GM23248 (cell line): Measurements from ENCODE around the gene TMEM203. TPM values are rescaled to one million over a fixed set of nuclear protein-coding genes. Genes with fewer than 3 reads are reported as not detected.
A peak's percentile ranks its signal among the peaks of the same experiment; 100 is the strongest.

ENCODE experiments used
- DNase-seq: peaks from one replicate; pipeline ENCODE4 v3.0.0-alpha.2; 2015
- H2AFZ ChIP-seq: fragments of 200-600 bp; sonication (generic); 2 replicates; pipeline ENCODE4 v1.6.1; 2016; ENCODE audit warnings: antibody characterized with exemption
- H3F3A ChIP-seq: fragments of 200-600 bp; sonication (generic); 2 replicates; pipeline ENCODE4 v1.6.1; 2016; ENCODE audit warnings: mild to moderate bottlenecking, antibody characterized with exemption, mixed run types; ENCODE audit not compliant: insufficient read depth
- H3K27ac ChIP-seq: fragments of 200-600 bp; sonication (generic); 2 replicates; pipeline ENCODE4 v1.5.1; 2016; ENCODE audit warnings: mild to moderate bottlenecking
- H3K27me3 ChIP-seq: fragments of 200-600 bp; sonication (generic); replicated peaks from 2 replicates; pipeline ENCODE4 v1.6.1; 2016; ENCODE audit warnings: mild to moderate bottlenecking; ENCODE audit not compliant: insufficient read depth
- H3K36me3 ChIP-seq: fragments of 200-600 bp; sonication (generic); 2 replicates; pipeline ENCODE4 v1.6.1; 2016; ENCODE audit warnings: low read depth, mild to moderate bottlenecking
- H3K4me1 ChIP-seq: fragments of 200-600 bp; sonication (generic); 2 replicates; pipeline ENCODE4 v1.6.1; 2016; ENCODE audit warnings: mild to moderate bottlenecking; ENCODE audit not compliant: insufficient read depth
- H3K4me2 ChIP-seq: fragments of 200-600 bp; sonication (generic); one replicate; pipeline ENCODE4 v1.6.1; 2016; ENCODE audit warnings: mild to moderate bottlenecking; ENCODE audit not compliant: unreplicated experiment
- H3K4me3 ChIP-seq: fragments of 200-600 bp; sonication (generic); 2 replicates; pipeline ENCODE4 v1.5.1; 2016; ENCODE audit warnings: mild to moderate bottlenecking
- H3K79me2 ChIP-seq: fragments of 200-600 bp; sonication (generic); 2 replicates; pipeline ENCODE4 v1.6.1; 2016; ENCODE audit warnings: mild to moderate bottlenecking; ENCODE audit not compliant: insufficient read depth
- H3K9ac ChIP-seq: fragments of 200-600 bp; sonication (generic); 2 replicates; pipeline ENCODE4 v1.6.1; 2016; ENCODE audit warnings: mild to moderate bottlenecking
- H3K9me2 ChIP-seq: fragments of 200-600 bp; sonication (generic); 2 replicates; pipeline ENCODE4 v1.6.1; 2016; ENCODE audit warnings: mixed run types, mild to moderate bottlenecking, moderate library complexity; ENCODE audit not compliant: insufficient read depth
- H3K9me3 ChIP-seq: fragments of 200-600 bp; sonication (generic); one replicate; pipeline ENCODE4 v1.6.1; 2017; ENCODE audit warnings: low read depth
- H4K20me1 ChIP-seq: fragments of 200-600 bp; sonication (generic); 2 replicates; pipeline ENCODE4 v1.6.0; 2016; ENCODE audit not compliant: insufficient read depth
- EZH2 ChIP-seq: fragments of 200-600 bp; sonication (generic); IDR thresholded peaks from 2 replicates; pipeline ENCODE4 v1.6.1; 2018; ENCODE audit warnings: antibody characterized with exemption, mild to moderate bottlenecking; ENCODE audit not compliant: insufficient read depth, poor library complexity, severe bottlenecking
- EZH2phosphoT487 ChIP-seq: fragments of 200-600 bp; sonication (generic); IDR thresholded peaks from 2 replicates; pipeline ENCODE4 v1.6.1; 2018; ENCODE audit warnings: antibody characterized with exemption, moderate library complexity, mild to moderate bottlenecking, low read depth; ENCODE audit not compliant: insufficient read depth
- WGBS, 2 experiments: methylation state at CpG; one replicate each; pipeline ENCODE4 v1.1.6; 2015 to 2017; ENCODE audit warnings: low lambda C conversion rate in 2 of 2, low coverage in 1 of 2; ENCODE audit errors: missing lambda C conversion rate in 2 of 2; 5-methylcytosine and 5-hydroxymethylcytosine counted together
- in situ Hi-C: fragments of 300-500 bp; cut with MboI; formaldehyde crosslinking; loops from 2 replicates; pipeline ENCODE4 v1.15.0; 2020
- polyA plus RNA-seq: library from polyadenylated mRNA; unstranded; fragments of >200 nt; fragmentation: Nextera tagmentation; extraction: Ambion mirVana; gene quantifications from 2 replicates; pipeline ENCODE4 v1.2.1, GENCODE V29; 2016
- total RNA-seq: library from RNA; depleted of rRNA; stranded (reverse); fragments of >200 nt; shearing (Covaris generic); gene quantifications from 2 replicates; pipeline ENCODE4 v1.2.3, GENCODE V29; 2014

The TMEM203 gene
- total and polyA plus RNA-seq, 2 experiments from 2014 or later: 46.9 to 52.9 TPM

DNA sequence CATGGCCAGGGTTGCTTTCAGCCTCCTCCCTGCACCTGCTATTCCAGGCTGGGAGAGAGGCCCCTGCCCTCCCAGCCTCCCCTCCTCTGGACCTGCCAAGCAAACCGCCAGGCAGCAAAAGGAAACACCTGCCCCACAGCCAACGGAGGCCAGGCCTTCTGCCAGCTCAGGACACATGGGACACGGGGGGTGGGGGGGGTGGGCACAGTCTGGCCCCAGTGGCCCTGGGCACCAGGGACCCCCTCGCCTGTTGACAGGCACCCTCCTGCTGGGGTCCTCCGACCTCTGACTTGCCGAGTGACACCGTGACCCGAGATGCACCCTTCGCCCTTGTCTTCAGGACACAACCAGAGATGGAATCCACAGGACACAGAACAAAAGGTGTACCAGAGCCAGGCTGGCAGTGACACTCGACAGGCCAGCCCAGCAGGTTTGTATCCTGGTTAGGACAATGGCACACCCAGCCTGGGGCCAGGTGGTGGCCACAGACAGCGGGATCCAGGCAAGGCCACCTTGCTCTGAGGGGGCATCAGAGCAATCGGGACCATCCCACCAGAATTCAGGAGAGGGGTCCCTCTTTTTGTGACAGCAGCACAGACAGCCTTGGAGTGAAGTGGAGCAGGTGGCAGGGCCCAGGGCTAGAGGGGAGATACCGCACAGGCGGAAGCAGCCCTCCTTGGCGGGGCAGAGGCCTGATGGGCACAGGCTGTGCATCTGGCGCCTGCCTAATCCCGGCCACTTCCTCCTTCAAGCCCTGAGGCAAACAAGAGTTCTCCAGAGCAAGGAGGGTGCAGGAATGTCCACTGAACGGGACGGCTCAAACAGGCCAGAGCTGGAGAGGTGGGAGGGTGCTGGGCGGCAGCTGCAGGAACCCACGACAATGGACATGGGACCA is 32.3 kb downstream of the TMEM203 start:
- in situ Hi-C loops: no loop called here
- Histone ChIP-seq H3K9ac (no peak overlapping the region), H3K9me2 (no peaks in the 10 kb centered on the region), H3K4me1 (no peaks in the 10 kb centered on the region), H3K9me3 (no peaks in the 10 kb centered on the region), H3K4me3 (no peak overlapping the region), H3K4me2 (no peak overlapping the region), H3K79me2 (no peaks in the 10 kb centered on the region), H3K36me3 (no peaks in the 10 kb centered on the region), H3K27me3 (peaks cover 4% of the 10 kb centered on the region), H3K27ac (no peak overlapping the region), H3F3A (peaks cover 4% of the 10 kb centered on the region; the same call in 1 of the 2 replicates), H4K20me1 (no peaks in the 10 kb centered on the region), H2AFZ (no peak overlapping the region)
- DNase-seq: no peak
- no peak for TF ChIP-seq EZH2phosphoT487
- no peak for TF ChIP-seq EZH2
- WGBS, 2 experiments: 52 to 55% methylated on average over 20 to 21 of the region's 21 CpGs

DNA sequence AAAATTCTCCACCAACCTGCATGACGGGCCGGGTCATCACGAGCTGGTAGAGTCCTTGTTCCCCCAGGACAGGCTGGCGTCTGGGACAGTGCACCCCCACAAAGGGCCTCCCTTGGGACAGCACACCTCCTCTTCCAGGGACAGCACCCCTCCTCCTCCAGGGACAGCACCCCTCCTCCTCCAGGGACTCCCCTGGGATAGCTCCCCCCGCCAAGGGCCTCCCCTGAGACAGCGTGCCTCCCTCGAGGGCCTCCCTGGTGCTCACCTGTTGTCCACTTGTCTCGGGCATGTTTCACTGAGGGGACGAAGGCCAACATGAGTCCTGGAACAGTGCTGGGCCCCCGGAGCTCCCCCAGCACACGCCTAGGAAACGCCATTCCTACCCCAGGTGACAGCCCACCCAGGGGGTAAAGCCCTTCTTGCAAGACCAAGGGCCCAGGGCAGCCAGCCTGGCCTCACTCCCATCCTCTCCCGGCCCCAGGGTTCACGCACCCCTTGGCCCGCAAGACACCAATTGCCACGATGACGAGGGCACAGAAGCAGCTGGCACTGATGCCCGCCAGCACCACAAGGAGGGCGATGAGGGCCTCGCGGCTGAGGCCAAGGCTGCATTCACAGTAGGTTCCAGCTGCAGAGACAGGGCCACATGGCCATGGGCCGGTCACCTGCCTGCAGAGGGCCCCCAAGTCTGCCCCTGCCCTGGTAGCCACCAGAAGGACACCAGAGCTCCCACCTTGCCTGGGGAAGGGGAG is 34.1 kb downstream of the TMEM203 start:
- Histone ChIP-seq H3K4me1 (no peaks in the 10 kb centered on the region), H3K4me2 (no peak overlapping the region), H3F3A (no peaks in the 10 kb centered on the region), H3K9me2 (no peaks in the 10 kb centered on the region), H3K9ac (no peak overlapping the region), H3K79me2 (no peaks in the 10 kb centered on the region), H3K27ac (no peak overlapping the region), H3K4me3 (no peak overlapping the region), H4K20me1 (no peaks in the 10 kb centered on the region), H3K9me3 (no peaks in the 10 kb centered on the region), H2AFZ (no peak overlapping the region), H3K27me3 (peaks cover 19% of the 10 kb centered on the region), H3K36me3 (no peaks in the 10 kb centered on the region)
- in situ Hi-C loops: no loop called here
- DNase-seq: no peak
- WGBS, 2 experiments: 66 to 69% methylated on average over 22 of the region's 22 CpGs
- TF ChIP-seq EZH2 (no peak), EZH2phosphoT487 (no peak)

DNA sequence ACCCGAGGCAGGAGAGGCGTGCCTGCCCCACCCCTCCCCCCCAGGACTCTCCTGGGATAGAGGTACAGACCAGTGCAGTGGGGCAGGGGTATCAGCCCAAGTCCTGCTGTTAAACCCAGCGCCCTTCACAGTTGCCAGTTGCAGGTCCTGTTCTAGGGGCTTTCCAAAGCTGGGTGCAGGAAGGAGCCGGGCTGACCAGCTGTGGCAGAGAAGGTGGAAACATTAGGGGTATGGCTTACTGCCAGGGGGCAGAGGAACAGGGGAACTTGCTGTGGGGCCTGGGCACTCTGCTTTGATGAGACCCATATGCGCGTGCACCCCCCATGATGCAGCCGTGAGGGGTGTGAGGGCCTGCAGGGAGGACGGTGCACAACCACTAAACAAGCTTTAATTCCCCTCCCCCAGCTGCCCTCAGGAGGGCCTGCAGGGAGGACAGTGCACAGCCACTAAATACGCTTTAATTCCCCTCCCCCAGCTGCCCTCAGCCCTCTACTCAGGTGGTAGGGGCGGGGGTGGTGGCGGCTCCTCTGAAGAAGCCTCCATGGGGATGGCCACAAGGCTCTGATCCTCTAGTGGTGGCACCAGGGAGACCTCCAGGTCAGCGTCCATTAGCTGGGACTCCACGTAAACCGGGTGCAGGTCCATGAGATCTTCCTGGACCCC is 34.8 kb downstream of the TMEM203 start:
- no peak overlapping the region for H3K4me2 ChIP-seq
- in situ Hi-C loops: no loop called here

DNA sequence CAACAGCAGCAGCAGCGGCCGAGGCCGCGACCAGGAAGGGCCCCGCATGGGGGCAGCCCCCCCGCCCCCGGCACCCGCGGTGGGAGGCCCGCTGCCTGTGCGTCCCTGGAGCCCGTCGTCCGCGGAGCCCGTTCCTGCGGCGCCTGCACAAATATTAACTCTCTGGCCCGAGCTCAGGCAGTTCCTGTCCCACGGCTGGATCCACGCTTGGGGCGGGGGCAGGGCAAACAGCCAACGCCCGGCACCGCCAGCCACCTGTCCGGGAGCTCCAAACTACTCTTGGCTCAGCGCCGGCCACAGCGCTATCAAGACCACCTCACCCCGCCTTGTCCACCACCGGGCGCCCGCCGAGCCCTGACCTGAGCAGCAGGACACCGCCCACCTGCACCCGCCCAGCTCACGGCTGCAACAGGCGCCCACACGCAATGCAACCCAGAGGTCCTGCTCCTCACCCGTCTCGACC is 35.5 kb downstream of the TMEM203 start, which contains the start of gene LRRC26:
LRRC26 (minus strand) TSS at position 156 of the 463 bp plus-strand sequence; CDS start at position 48, 108 bp downstream.
- no peaks in the 10 kb centered on the region for H3K79me2 ChIP-seq
- H3F3A ChIP-seq: no peaks in the 10 kb centered on the region
- no peak within 1 kb of the TSS for H2AFZ ChIP-seq
- H3K4me1 ChIP-seq: no peaks in the 10 kb centered on the region
- no peak within 1 kb of the TSS for H3K27ac ChIP-seq
- peak within 1 kb of the TSS; percentile 36; the same call in 1 of the 2 replicates for H3K4me3 ChIP-seq
- H3K9ac ChIP-seq: no peak within 1 kb of the TSS
- H3K9me2 ChIP-seq: no peaks in the 10 kb centered on the region
- no peaks in the 10 kb centered on the region for H3K9me3 ChIP-seq
- no peak for DNase-seq
- H3K4me2 ChIP-seq: peak within 1 kb of the TSS; percentile 44
- H3K27me3 ChIP-seq: peaks cover 32% of the 10 kb centered on the region
- WGBS, 2 experiments: 3 to 9% methylated on average over 21 to 37 of the region's 41 CpGs
- H4K20me1 ChIP-seq: no peaks in the 10 kb centered on the region
- H3K36me3 ChIP-seq: no peaks in the 10 kb centered on the region
- TF ChIP-seq EZH2phosphoT487: no peak
- no peak for TF ChIP-seq EZH2
- in situ Hi-C loops: no loop called here

More for the DNA sequence above, 34.8 kb downstream of the TMEM203 start:
- no peaks in the 10 kb centered on the region for H4K20me1 ChIP-seq
- no peaks in the 10 kb centered on the region for H3K9me3 ChIP-seq
- DNase-seq: no peak
- 32 to 34% methylated on average over 11 to 14 of the region's 14 CpGs for WGBS, 2 experiments
- no peak overlapping the region for H3K4me3 ChIP-seq
- H3K27ac ChIP-seq: no peak overlapping the region
- no peak overlapping the region for H3K9ac ChIP-seq
- H3K79me2 ChIP-seq: no peaks in the 10 kb centered on the region
- no peaks in the 10 kb centered on the region for H3K36me3 ChIP-seq
- peaks cover 25% of the 10 kb centered on the region for H3K27me3 ChIP-seq
- H3F3A ChIP-seq: no peaks in the 10 kb centered on the region
- no peak overlapping the region for H2AFZ ChIP-seq
- TF ChIP-seq EZH2phosphoT487: no peak
- TF ChIP-seq EZH2: no peak
- H3K9me2 ChIP-seq: no peaks in the 10 kb centered on the region
- no peaks in the 10 kb centered on the region for H3K4me1 ChIP-seq
